Activated CD4-positive, alpha-beta T cell treated with anti-CD3 and anti-CD28 coated beads, Interleukin-2, amount 50 U/mL, for 16 hours (primary cell): Measurements from ENCODE around the gene ITGBL1.

ENCODE experiments used
- DNase-seq: peaks from one replicate; pipeline ENCODE4 v3.0.0-alpha.2; 2020

Gene ITGBL1

GRCh38 chr13:101570410-101570809, 117.9 kb downstream of the ITGBL1 start:
- no peak for DNase-seq

DNA sequence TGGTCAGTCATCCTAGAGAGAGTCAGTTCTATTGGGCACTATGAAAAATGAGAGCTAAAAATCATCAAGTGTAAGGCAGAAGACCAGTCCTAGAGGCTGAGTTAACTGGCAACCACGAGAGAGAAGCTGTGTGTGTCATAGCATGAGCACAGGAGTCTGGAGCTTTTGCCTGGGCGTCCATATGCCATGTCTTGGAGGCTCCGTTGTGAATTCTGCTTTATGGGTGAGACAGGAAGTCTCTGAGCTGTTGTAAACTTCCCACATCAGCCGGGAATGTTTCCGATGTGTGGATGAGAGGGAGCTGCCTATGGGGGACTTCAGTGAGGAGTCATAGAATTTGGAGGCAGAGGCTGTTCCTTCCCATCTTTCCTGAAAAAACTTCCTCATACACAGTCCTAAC, 120.0 kb downstream of the ITGBL1 start:
- no peak for DNase-seq

DNA sequence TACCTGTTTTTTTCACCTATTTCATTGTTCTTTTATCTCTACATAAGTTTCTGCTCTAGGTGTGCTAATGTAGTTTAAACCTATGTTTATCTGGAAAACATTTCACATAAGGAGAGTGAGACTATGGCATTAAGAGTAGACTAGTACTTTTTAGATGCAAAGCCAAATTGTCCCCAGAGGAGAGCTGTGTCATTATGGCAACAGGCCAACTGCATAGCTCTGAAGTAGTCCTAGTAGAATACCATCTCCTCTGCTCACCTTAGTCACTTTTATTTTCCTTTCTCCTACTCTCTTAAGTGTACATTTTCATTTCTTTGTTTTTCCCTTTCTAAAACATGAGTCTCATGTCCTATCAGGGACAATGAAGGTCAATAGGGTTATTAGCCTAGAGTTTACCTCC, 123.1 kb downstream of the ITGBL1 start:
- DNase-seq, result no peak

DNA sequence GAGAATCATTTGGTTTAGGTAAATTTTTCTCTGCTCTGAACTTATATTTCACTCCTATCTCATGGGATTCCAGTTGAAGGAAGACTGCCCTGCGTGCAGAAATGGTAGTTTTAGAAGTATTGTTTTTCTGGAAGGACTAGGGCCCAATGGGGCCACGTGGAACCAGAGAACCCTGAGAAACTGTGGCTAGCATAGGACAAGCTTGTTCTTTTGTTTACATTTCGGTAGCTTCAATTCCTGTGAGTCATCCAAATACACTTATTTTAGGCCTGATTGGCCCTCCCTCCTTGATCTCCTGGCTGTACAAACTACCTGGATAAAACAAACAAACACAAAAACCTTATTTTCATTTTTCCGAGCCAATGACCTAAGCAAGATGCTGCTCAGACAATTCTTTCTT, 124.0 kb downstream of the ITGBL1 start:
- DNase-seq, result no peak

DNA sequence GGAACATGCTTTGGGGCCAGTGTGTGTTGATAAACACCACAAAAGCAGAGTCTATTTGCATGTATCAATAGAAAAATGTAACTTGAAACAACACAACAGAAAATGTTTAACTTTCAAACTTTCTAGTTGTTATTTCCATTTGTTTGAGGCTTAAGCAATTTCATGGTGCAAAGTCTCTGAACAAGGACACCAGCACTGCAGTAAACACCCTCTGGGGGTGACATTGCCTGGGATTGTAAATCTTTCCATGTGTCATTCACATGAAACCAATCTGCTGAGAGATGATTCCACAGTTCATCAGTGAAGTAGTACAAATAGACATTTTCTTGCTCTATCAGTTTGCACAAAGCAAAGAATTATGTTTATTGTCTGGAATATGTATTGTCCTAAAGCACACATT, 124.5 kb downstream of the ITGBL1 start:
- DNase-seq, result no peak

DNA sequence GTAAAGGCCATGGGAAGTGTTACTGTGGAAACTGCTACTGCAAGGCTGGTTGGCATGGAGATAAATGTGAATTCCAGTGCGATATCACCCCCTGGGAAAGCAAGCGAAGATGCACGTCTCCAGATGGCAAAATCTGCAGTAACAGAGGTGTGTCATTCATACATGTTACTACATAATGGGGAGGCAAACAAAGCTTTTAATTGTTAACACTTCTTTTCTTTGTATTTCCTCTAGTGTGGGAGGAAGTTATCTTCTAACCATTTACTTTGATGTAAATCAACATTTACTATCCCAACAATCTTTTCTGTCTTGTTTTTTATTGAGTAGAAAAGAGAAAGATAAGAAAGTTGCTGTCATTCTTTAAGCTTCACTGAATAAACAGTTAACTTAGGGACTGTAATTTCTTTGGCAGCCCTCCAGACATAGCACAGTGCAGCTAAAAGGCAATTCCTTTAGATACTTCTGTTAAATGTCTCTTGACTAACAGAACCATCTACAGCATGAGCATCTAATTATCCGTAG, 126.9 kb downstream of the ITGBL1 start:
- DNase-seq, result no peak

- no peak for DNase-seq
These were observed 131.9 kb downstream of the ITGBL1 start for GRCh38 chr13:101584331-101584730.

GRCh38 chr13:101590479-101590878, 138.0 kb downstream of the ITGBL1 start:
- DNase-seq, result no peak

DNA sequence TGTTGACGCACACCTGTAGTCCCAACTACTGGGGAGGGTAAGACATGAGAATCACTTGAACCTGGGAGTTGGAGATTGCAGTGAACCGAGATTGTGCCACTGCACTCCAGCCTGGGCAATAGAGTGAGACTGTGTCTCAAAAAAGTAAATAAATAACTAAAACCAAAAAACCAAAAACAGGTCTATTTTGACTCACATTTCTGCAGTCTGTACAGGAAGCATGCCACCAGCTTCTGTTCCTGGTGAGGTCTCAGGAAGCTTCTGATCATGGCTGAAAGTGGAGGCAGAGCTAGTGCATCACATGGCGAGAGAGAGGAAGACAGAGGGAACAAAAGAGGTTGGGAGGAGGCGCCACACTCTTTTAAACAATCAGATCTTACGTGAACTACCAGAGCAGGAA, 142.5 kb downstream of the ITGBL1 start:
- no peak for DNase-seq

DNA sequence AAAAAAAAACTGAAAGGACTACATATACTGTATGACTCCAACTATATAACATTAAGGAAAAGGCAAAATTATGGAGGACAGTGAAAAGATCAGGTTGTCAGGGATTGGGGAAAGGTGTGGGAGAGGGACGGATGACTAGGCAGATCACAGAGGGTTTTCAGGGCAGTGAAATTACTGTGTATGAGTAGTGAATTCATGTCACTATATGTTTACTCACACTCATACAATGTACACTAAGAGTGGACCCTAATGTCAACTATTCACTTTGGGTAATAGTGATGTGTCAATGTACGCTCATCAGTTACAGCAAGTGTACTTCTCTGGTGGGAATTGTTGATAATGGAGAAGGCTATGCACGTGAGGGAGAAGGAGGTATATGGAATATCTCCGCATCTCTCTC, 144.3 kb downstream of the ITGBL1 start:
- DNase-seq, result no peak

GRCh38 chr13:101611491-101612475, 159.3 kb downstream of the ITGBL1 start:
- no peak for DNase-seq

DNA sequence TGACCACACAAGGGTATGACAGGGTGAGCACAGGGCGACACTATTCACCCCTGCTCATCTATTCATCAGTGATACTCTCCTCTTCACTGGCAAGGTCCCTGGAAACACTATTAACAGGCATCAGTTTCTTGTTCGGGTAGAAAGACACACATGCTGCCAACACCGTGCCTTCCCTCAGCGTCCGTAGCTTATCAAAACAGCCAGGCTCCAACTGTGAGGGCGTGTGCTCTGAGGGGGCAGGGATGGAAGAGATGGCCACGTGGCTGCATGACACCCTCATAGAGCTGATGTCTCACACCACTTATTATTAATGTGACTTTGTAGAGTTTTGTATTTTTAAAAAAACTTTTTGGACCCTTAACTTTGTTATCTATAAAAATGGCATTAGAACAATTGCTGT, 160.3 kb downstream of the ITGBL1 start:
- no peak for DNase-seq

DNA sequence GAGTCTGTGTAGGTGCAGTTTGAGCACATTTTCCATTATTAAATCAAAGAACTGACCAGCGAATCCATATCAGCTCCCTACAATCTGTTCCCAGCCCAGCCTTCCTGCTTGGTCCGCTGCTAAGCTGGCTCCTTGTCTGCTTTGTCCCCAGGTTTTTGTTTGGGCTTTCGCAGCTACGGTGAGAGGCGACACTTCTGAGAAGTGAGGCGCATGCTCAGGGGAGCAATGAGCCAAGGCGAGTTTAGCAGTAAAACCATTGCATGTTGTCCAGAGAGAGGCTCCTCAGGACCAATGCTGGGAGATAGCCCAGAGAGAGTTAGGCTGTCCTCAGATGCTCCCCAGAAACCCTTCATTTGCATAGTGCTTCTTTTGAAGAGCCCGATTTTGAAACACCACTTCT, 162.0 kb downstream of the ITGBL1 start:
- no peak for DNase-seq

- DNase-seq, result no peak
These were observed 166.1 kb downstream of the ITGBL1 start for GRCh38 chr13:101618440-101619187.

DNA sequence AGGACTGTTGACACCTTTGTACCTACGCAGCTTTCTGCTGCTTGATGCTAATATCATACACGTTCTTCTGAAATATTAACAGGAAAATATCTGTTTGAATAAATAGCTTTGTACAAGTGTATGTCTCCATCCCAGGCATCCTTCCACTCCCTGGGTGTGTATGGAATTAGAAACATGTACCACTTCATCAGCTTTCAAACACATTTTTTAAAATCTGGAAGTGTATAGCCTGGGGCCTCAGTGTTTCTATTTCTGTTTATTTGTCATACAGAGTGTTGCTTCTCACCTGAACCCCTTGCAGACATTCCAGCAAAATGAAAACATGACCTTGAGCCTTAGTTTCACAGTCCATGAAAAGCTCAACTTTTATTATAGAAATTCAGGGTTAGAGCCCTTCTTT, 168.6 kb downstream of the ITGBL1 start:
- DNase-seq, result no peak

DNA sequence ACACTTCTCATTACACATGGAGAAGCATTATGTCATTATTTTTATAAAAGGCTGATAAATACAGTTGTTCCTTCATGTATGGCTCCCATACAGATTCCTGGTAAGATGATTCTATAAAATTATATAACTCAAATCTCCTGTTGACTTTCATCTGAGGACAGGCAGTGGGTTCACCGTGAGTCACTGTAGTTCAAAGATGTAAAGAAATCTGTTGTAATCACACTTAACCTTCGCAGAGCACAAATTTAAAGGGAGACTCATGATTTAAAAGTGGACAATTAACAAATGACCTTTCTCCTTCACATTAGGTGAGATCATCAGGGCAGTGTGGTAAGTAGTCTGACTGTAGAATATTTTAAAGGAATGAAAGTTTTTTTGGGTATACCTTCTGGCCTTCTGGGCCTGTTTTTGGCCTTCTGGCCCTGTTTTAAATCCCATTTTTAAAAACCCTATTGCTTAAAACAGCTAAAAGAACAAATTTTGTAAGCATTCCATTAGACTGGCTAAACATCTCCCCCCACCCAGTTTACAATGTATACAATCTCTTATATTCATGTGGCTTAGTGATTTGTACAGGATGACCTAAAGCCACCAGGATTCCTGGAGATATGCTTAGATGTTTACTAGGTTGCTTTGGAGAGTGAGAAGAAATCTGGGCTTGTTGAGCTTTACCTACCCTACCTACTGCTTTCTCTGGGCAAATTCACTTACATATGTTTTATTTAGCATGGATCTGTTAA, 171.2 kb downstream of the ITGBL1 start:
- no peak for DNase-seq

DNA sequence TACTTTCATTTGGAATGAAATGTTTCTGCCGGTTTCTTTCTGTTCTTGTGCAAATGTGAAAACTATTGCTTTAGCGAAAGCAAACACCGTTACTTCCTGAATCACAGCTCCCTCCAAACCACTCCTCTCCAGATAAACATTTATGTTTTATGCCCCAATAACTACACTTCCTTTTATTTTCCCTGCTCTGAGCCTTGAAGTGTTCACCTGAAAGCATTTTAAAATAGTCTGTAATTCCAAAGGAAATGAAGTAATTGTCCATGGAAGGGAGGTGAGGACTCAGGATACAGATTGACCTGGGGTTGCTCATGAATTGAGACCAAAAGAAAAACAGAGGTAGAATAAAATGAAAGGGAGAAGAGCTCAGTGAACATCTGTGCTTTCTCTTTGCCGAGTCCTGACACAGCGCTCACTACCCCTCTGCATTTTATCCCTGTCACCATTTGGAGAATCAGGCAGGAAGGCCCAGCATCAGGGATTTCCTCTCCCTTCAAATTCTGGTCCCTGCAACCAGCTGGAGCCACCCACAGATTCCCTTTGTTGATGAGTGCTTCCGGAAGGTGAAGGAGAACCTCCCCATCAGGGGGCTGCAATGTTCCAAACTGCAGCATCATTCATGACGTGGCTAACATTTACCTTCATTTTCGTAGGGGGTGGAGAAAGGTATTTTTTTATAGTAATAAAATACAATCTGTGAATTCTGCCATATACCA, 171.9 kb downstream of the ITGBL1 start:
- no peak for DNase-seq

GRCh38 chr13:101624981-101625380, 172.5 kb downstream of the ITGBL1 start:
- peak; percentile 64 for DNase-seq

GRCh38 chr13:101626925-101627555, 174.6 kb downstream of the ITGBL1 start:
- DNase-seq, result peak; percentile 81

DNA sequence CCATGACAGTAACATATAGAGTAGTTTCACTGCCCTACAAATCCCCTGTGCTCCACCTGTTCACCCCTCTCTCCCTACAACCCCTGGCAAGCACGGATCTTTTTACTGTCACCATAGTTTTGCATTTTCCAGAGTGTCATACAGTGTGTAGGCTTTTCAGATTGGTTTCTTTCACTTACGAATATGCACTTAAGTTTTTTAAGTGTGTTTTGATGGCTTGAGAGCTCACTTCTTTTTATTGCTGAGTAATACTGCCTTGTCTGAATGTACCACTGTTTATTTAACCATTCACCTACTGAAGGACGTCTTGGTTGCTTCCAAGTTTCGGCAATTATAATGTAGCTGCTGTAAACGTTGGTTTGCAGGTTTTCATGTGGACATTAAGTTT, 175.1 kb downstream of the ITGBL1 start:
- no peak for DNase-seq

DNA sequence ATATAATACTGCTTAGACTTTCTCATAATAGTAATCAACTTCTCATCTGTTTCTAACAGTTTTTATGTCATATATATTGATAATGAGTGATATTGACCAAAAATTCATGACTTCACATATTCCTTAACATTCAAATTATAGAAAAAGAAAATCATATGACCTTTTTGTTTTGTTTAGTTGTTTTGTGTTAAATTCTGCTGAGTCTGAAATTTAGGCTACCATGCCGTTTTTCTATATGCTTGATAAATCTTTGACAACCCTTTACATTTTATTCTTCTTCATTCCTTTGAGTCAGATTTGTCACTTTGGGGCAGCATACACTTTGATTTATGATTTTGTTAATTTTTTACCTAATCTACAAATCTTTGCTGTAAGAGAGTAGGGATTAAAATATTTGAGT, 176.4 kb downstream of the ITGBL1 start:
- DNase-seq, result no peak

DNA sequence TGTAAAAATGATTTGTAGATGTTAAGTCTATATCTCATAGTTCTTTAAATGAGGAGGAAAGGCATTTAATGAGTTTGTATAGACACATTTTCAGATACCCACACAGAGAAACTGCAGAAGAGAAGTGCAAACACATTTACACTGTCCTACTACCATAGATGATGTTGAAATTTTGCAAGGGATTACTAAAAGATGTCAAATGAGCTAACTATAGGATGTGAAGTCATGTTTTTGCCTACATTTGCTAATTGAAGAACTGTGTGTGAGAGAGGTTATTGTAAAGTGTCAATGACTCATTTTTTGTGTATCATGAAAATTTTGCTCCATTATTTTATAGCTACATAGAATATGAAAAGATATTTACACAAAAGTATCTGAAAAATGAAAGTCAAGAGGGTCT, 178.9 kb downstream of the ITGBL1 start:
- DNase-seq, result no peak
